GM10248 (cell line): Measurements from ENCODE around the gene MYLK2.

ENCODE experiments used
- CTCF ChIA-PET: fragments of 300-600 bp; sonication (Branson Sonifier 250); formaldehyde crosslinking; extraction: SDS; loops from one replicate; lab custom pipeline; 2021; ENCODE audit warnings: antibody characterized with exemption; lab: Yijun Ruan, JAX
- POLR2A ChIA-PET: fragments of 350-650 bp; sonication (Branson Sonifier 250); formaldehyde crosslinking; extraction: SDS; loops from one replicate; lab custom pipeline; 2020; ENCODE audit warnings: antibody characterized with exemption; lab: Yijun Ruan, JAX
- DNase-seq: peaks from one replicate; pipeline ENCODE4 v3.0.0; 2012; ENCODE audit errors: extremely low spot score
- TF ChIP-seq, protein P1 (sequence below): IDR thresholded peaks from 2 replicates; pipeline ENCODE4 v1.5.1; 2012; ENCODE audit warnings: mild to moderate bottlenecking, low read depth; ENCODE audit errors: extremely low read depth, missing control alignments, control extremely low read depth

Gene MYLK2

GRCh38 chr20:31863296-31864085, 44.3 kb downstream of the MYLK2 start:
- no peak for DNase-seq
- ChIA-PET CTCF (interaction anchor here (0.7 to 5.8 kb wide), 8 partner anchors 8 to 167 kb away, joined by 3 to 54 read pairs (median 6); partner anchors contain the start of gene PDRG1), POLR2A (interaction anchor here (0.6 to 0.8 kb wide), 2 partner anchors 88 to 101 kb away, joined by 3 to 8 read pairs; partner anchors contain the start of gene PDRG1)
- TF ChIP-seq, protein P1, sequence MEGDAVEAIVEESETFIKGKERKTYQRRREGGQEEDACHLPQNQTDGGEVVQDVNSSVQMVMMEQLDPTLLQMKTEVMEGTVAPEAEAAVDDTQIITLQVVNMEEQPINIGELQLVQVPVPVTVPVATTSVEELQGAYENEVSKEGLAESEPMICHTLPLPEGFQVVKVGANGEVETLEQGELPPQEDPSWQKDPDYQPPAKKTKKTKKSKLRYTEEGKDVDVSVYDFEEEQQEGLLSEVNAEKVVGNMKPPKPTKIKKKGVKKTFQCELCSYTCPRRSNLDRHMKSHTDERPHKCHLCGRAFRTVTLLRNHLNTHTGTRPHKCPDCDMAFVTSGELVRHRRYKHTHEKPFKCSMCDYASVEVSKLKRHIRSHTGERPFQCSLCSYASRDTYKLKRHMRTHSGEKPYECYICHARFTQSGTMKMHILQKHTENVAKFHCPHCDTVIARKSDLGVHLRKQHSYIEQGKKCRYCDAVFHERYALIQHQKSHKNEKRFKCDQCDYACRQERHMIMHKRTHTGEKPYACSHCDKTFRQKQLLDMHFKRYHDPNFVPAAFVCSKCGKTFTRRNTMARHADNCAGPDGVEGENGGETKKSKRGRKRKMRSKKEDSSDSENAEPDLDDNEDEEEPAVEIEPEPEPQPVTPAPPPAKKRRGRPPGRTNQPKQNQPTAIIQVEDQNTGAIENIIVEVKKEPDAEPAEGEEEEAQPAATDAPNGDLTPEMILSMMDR: no peak

GRCh38 chr20:31864521-31865400, 45.6 kb downstream of the MYLK2 start:
- TF ChIP-seq, protein P1: no peak
- ChIA-PET POLR2A (interaction anchor here (0.6 kb wide), 1 partner anchor 99 kb away, joined by 3 read pairs; no protein-coding TSS in a partner anchor), CTCF (interaction anchor here (1.0 to 5.8 kb wide), 4 partner anchors 10 to 166 kb away, joined by 3 to 54 read pairs (median 12); no protein-coding TSS in a partner anchor)
- no peak for DNase-seq

GRCh38 chr20:31866221-31866620, 47.1 kb downstream of the MYLK2 start:
- TF ChIP-seq, protein P1: no peak
- POLR2A ChIA-PET: no interaction called here
- CTCF ChIA-PET: no interaction called here
- no peak for DNase-seq

DNA sequence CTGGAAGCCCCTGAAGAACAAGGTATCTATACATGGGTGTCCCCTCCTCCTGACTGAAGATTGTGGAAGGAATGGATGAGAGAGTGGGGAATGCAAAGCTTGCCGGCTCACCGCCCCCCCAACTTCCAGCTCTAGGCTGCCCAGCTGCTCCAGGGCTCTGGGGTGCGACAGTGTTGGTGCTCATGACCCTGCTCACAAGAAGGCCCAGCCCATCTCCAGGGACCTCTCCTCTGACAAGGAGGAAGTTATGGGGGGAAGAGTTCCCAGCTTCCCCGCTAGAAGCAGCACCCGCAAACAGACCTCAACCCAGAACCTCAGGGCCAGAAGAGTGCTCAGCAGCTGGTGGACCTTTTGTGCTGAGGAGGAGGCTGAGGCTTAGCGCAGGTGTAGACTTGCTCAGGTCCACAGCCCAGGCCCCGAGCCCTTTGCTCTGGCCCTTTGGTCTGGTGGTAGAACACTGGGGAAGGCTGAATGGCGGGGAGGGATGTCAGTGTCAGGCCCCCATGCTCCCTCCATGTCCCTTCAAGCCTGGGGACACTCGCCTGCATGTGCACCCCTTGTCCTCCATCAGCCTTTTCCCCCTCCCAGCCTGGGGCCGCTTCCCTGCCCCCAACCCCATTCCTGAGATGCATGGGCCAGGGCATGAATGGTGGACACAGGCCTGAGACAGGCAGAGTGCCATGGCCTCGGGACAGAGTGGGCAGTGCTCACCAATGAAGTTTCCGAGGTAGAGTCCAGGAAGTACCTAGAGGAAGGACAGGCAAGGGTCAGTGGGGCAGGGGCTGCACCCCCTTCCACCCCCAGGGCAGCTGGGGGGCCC, 49.9 kb downstream of the MYLK2 start:
- TF ChIP-seq, protein P1: no peak
- POLR2A ChIA-PET: interaction anchor here (0.6 kb wide), 1 partner anchor 30 kb away, joined by 3 read pairs; no protein-coding TSS in a partner anchor
- no peak for DNase-seq
- CTCF ChIA-PET: interaction anchor here (0.8 to 3.0 kb wide), 7 partner anchors 12 to 162 kb away, joined by 3 to 21 read pairs (median 5); partner anchors contain the start of gene PDRG1

- no peak for DNase-seq
- POLR2A ChIA-PET: no interaction called here
- TF ChIP-seq, protein P1: no peak
- CTCF ChIA-PET: interaction anchor here (1.1 to 3.0 kb wide), 5 partner anchors 9 to 22 kb away, joined by 3 to 21 read pairs (median 9); no protein-coding TSS in a partner anchor
Measured at GRCh38 chr20:31869673-31869941, 50.5 kb downstream of the MYLK2 start.
